ENCODE data around the gene CEP126. TPM values are rescaled to one million over a fixed set of nuclear protein-coding genes. Genes with fewer than 3 reads are reported as not detected.
A peak's percentile ranks its signal among the peaks of the same experiment; 100 is the strongest.

CEP126 gene
- total RNA-seq, 2 donors from 2014 or later: 2.6 to 4.0 TPM

- 76 to 86% methylated on average over 4 of the region's 4 CpGs for WGBS, 2 donors
- Histone ChIP-seq H3K27ac (no peak overlapping the region), H3K36me3 (replicated peaks in 1 of 2; ENCODE audit: insufficient read depth in 1 of 2, low read depth in 2 of 2) (no peaks in the 10 kb centered on the region), H3K9me3 (no peaks in the 10 kb centered on the region), H3K4me3 (no peak overlapping the region), H3K4me1 (no peaks in the 10 kb centered on the region), H3K27me3 (no peaks in the 10 kb centered on the region)
- intact Hi-C loops (cut with DNase I): no loop called here
- TF ChIP-seq CTCF (IDR thresholded peaks at IDR 0.05) (no peak), POLR2A (IDR thresholded peaks at IDR 0.05) (no peak)
- DNase-seq (no peak), ATAC-seq (no peak)
These were observed 81.3 kb downstream of the CEP126 start for GRCh38 chr11:101996111-101996510.

- Histone ChIP-seq H3K36me3 (replicated peaks in 1 of 2; ENCODE audit: insufficient read depth in 1 of 2, low read depth in 2 of 2) (no peaks in the 10 kb centered on the region), H3K27ac (no peak overlapping the region), H3K27me3 (no peaks in the 10 kb centered on the region), H3K9me3 (no peaks in the 10 kb centered on the region), H3K4me1 (no peaks in the 10 kb centered on the region), H3K4me3 (no peak overlapping the region)
- 83 to 87% methylated on average over 3 of the region's 3 CpGs for WGBS, 2 donors
- TF ChIP-seq CTCF (IDR thresholded peaks at IDR 0.05): no peak
- TF ChIP-seq POLR2A (IDR thresholded peaks at IDR 0.05): no peak
- DNase-seq: no peak
- intact Hi-C loops (cut with DNase I): no loop called here
- no peak for ATAC-seq
These were observed 87.0 kb downstream of the CEP126 start for GRCh38 chr11:102001657-102002338.

- no peak for ATAC-seq
- no peak overlapping the region for H3K27ac ChIP-seq
- no peak for DNase-seq
- intact Hi-C loops (cut with DNase I): no loop called here
- no peak for TF ChIP-seq POLR2A (IDR thresholded peaks at IDR 0.05)
- no peaks in the 10 kb centered on the region for H3K4me1 ChIP-seq
- H3K9me3 ChIP-seq: no peaks in the 10 kb centered on the region
- no peaks in the 10 kb centered on the region for H3K36me3 ChIP-seq (replicated peaks in 1 of 2; ENCODE audit: insufficient read depth in 1 of 2, low read depth in 2 of 2)
- no peaks in the 10 kb centered on the region for H3K27me3 ChIP-seq
- no peak overlapping the region for H3K4me3 ChIP-seq
These were observed 89.4 kb downstream of the CEP126 start for GRCh38 chr11:102004220-102004619.

- intact Hi-C loops (cut with DNase I): no loop called here
- Histone ChIP-seq H3K36me3 (replicated peaks in 1 of 2; ENCODE audit: insufficient read depth in 1 of 2, low read depth in 2 of 2) (no peaks in the 10 kb centered on the region), H3K9me3 (no peaks in the 10 kb centered on the region), H3K4me1 (no peaks in the 10 kb centered on the region), H3K27ac (no peak overlapping the region), H3K4me3 (no peak overlapping the region), H3K27me3 (no peaks in the 10 kb centered on the region)
- ATAC-seq (no peak), DNase-seq (no peak)
- no peak for TF ChIP-seq CTCF (IDR thresholded peaks at IDR 0.05)
- TF ChIP-seq POLR2A (IDR thresholded peaks at IDR 0.05): no peak
- WGBS, 2 donors: 78 to 92% methylated on average over 4 of the region's 4 CpGs
These were observed 90.5 kb downstream of the CEP126 start for GRCh38 chr11:102005306-102005705.

GRCh38 chr11:102006835-102007566, 92.2 kb downstream of the CEP126 start:
- Histone ChIP-seq H3K36me3 (replicated peaks in 1 of 2; ENCODE audit: insufficient read depth in 1 of 2, low read depth in 2 of 2) (no peaks in the 10 kb centered on the region), H3K4me1 (no peaks in the 10 kb centered on the region), H3K27me3 (no peaks in the 10 kb centered on the region), H3K27ac (no peak overlapping the region), H3K9me3 (no peaks in the 10 kb centered on the region), H3K4me3 (no peak overlapping the region)
- 67 to 78% methylated on average over 7 of the region's 7 CpGs for WGBS, 2 donors
- ATAC-seq (no peak), DNase-seq (peak in 1 of 4 donors; percentile 14)
- intact Hi-C loops (cut with DNase I): no loop called here
- TF ChIP-seq CTCF (IDR thresholded peaks at IDR 0.05) (no peak), POLR2A (IDR thresholded peaks at IDR 0.05) (no peak)
